Suprapubic skin (tissue), 4 donors: ENCODE results near the gene HIVEP3. TPM values are rescaled to one million over a fixed set of nuclear protein-coding genes. Genes with fewer than 3 reads are reported as not detected.

ENCODE experiments used
- DNase-seq, 2 donors: peaks; one replicate each; pipeline ENCODE4 v3.0.0-alpha.2; 2019; ENCODE audit warnings: low spot score in 2 of 2
- H3K27ac ChIP-seq: fragments of 200-600 bp; sonication (generic); one replicate; pipeline ENCODE4 v1.5.1; 2019
- H3K27me3 ChIP-seq: fragments of 200-600 bp; sonication (generic); one replicate; pipeline ENCODE4 v1.5.1; 2019
- H3K36me3 ChIP-seq: fragments of 200-600 bp; sonication (generic); one replicate; pipeline ENCODE4 v1.5.1; 2019
- H3K4me1 ChIP-seq: fragments of 200-600 bp; sonication (generic); one replicate; pipeline ENCODE4 v1.5.1; 2019
- H3K4me3 ChIP-seq: fragments of 200-600 bp; sonication (generic); one replicate; pipeline ENCODE4 v1.5.1; 2019; ENCODE audit warnings: mild to moderate bottlenecking
- H3K9me3 ChIP-seq: fragments of 200-600 bp; sonication (generic); one replicate; pipeline ENCODE4 v1.5.1; 2019
- EP300 ChIP-seq: sonication (generic); formaldehyde crosslinking; IDR thresholded peaks from one replicate; pipeline ENCODE4 v1.6.1; 2017; ENCODE audit warnings: antibody characterized with exemption
- POLR2A ChIP-seq, 2 donors: fragments of 450-650 bp; IDR thresholded peaks; one replicate each; pipeline ENCODE4 v1.6.1; 2017; ENCODE audit warnings: antibody characterized with exemption in 2 of 2, mild to moderate bottlenecking in 2 of 2, moderate library complexity in 2 of 2
- POLR2AphosphoS5 ChIP-seq, 3 donors: sonication (generic); formaldehyde crosslinking; IDR thresholded peaks; one replicate each; pipeline ENCODE4 v1.6.1; 2017; ENCODE audit warnings: antibody characterized with exemption in 3 of 3
- WGBS: methylation state at CpG from one replicate; pipeline ENCODE4 v1.1.5; 2018; 5-methylcytosine and 5-hydroxymethylcytosine counted together
- total RNA-seq, 4 donors: library from RNA; depleted of rRNA; stranded (reverse); fragments of >200 nt; gene quantifications; one replicate each; pipeline ENCODE4 v1.1.0, GENCODE V29; 2016
- TF ChIP-seq, protein P1 (sequence below), 2 donors: fragments of 200-600 bp in 1 of 2; fragments of 450-650 bp in 1 of 2; sonication (generic) in 1 of 2; IDR thresholded peaks; one replicate each; pipeline ENCODE4 v1.5.1; 2016 to 2019; ENCODE audit warnings: antibody characterized with exemption in 2 of 2, mild to moderate bottlenecking in 1 of 2, moderate library complexity in 1 of 2

HIVEP3 gene
- total RNA-seq, 4 donors from 2014 or later = 11.3 to 23.9 (median 18.3) TPM

GRCh38 chr1:41495210-41495948 lies 423.3 kb downstream of the HIVEP3 start:
- Histone ChIP-seq H3K27ac (peak overlapping the region; percentile 39), H3K9me3 (no peaks in the 10 kb centered on the region), H3K36me3 (no peaks in the 10 kb centered on the region), H3K4me1 (peaks cover 52% of the 10 kb centered on the region), H3K27me3 (no peaks in the 10 kb centered on the region), H3K4me3 (peak overlapping the region; percentile 36)
- 71% methylated on average over 9 of the region's 19 CpGs for WGBS
- no peak for DNase-seq
- TF ChIP-seq, protein P1, sequence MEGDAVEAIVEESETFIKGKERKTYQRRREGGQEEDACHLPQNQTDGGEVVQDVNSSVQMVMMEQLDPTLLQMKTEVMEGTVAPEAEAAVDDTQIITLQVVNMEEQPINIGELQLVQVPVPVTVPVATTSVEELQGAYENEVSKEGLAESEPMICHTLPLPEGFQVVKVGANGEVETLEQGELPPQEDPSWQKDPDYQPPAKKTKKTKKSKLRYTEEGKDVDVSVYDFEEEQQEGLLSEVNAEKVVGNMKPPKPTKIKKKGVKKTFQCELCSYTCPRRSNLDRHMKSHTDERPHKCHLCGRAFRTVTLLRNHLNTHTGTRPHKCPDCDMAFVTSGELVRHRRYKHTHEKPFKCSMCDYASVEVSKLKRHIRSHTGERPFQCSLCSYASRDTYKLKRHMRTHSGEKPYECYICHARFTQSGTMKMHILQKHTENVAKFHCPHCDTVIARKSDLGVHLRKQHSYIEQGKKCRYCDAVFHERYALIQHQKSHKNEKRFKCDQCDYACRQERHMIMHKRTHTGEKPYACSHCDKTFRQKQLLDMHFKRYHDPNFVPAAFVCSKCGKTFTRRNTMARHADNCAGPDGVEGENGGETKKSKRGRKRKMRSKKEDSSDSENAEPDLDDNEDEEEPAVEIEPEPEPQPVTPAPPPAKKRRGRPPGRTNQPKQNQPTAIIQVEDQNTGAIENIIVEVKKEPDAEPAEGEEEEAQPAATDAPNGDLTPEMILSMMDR (IDR thresholded peaks at IDR 0.05) = peak in 1 of 2 donors; percentile 18
- no peak for TF ChIP-seq POLR2AphosphoS5 (IDR thresholded peaks at IDR 0.05)

DNA sequence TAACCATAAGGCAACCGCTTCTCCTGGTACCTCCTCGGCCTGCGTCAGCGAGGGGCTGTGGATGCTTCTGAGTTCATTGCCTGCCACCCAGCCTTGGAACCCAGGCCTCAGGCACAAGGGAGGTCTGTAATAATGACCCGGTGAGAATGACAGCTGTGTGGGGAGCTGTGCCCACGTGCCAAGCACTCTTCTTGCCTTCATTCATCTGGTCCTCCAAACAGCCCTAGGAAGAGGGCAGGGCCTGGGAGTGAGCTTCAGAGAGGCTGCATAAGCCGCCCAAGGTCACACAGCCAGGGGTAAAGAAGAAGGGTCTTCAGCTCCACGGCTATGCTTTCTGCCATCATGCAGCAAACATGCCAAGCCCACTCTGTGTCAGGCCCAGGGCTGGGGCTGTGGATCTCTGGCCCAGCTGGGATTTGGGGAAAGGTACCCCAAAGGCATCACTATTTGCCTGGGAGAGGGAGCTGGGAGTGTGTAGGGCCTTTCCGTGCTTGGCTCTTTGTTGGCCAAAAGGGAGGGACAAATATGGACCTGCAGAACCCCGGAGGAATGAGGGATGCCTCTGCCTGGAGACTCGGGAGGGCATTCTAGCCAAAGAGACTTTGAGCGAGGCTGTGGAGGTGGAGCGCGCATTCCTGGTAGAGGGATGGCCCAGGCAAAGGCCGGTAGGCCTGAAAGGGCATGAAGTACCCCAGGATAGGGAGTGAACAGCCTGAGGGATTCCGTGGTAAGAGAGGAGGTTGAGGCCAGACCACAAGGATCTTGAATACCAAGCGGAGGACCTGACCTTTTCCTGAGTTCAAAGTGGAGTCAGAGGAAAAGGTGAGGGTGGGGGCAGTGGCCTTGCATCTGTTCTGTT lies 424.1 kb downstream of the HIVEP3 start:
- H3K27ac ChIP-seq = no peak overlapping the region
- no peaks in the 10 kb centered on the region for H3K27me3 ChIP-seq
- no peak for DNase-seq
- no peaks in the 10 kb centered on the region for H3K9me3 ChIP-seq
- WGBS = 78% methylated on average over 12 of the region's 17 CpGs
- H3K36me3 ChIP-seq = no peaks in the 10 kb centered on the region
- H3K4me1 ChIP-seq = peaks cover 44% of the 10 kb centered on the region
- TF ChIP-seq EP300 = no peak
- TF ChIP-seq, protein P1 (IDR thresholded peaks at IDR 0.05) = no peak
- no peak for TF ChIP-seq POLR2AphosphoS5 (IDR thresholded peaks at IDR 0.05)
- TF ChIP-seq POLR2A (IDR thresholded peaks at IDR 0.05) = no peak
- H3K4me3 ChIP-seq = no peak overlapping the region

- no peak for DNase-seq
- Histone ChIP-seq H3K27me3 (no peaks in the 10 kb centered on the region), H3K4me1 (peaks cover 36% of the 10 kb centered on the region), H3K4me3 (no peak overlapping the region), H3K9me3 (no peaks in the 10 kb centered on the region), H3K36me3 (no peaks in the 10 kb centered on the region), H3K27ac (no peak overlapping the region)
- TF ChIP-seq POLR2A (IDR thresholded peaks at IDR 0.05) (no peak), POLR2AphosphoS5 (IDR thresholded peaks at IDR 0.05) (no peak)
- WGBS = 96% methylated on average over 8 of the region's 9 CpGs
Measured at GRCh38 chr1:41493626-41494350, 424.9 kb downstream of the HIVEP3 start.

- H3K4me1 ChIP-seq = peaks cover 30% of the 10 kb centered on the region
- H3K36me3 ChIP-seq = no peaks in the 10 kb centered on the region
- TF ChIP-seq EP300 (no peak), POLR2AphosphoS5 (IDR thresholded peaks at IDR 0.05) (no peak), POLR2A (IDR thresholded peaks at IDR 0.05) (no peak)
- TF ChIP-seq, protein P1 (IDR thresholded peaks at IDR 0.05) = no peak
- H3K27me3 ChIP-seq = no peaks in the 10 kb centered on the region
- H3K27ac ChIP-seq = no peak overlapping the region
- 50% methylated on average over 2 of the region's 5 CpGs for WGBS
- H3K4me3 ChIP-seq = no peak overlapping the region
- H3K9me3 ChIP-seq = no peaks in the 10 kb centered on the region
- no peak for DNase-seq
Measured at GRCh38 chr1:41493117-41493536, 425.6 kb downstream of the HIVEP3 start.

DNA sequence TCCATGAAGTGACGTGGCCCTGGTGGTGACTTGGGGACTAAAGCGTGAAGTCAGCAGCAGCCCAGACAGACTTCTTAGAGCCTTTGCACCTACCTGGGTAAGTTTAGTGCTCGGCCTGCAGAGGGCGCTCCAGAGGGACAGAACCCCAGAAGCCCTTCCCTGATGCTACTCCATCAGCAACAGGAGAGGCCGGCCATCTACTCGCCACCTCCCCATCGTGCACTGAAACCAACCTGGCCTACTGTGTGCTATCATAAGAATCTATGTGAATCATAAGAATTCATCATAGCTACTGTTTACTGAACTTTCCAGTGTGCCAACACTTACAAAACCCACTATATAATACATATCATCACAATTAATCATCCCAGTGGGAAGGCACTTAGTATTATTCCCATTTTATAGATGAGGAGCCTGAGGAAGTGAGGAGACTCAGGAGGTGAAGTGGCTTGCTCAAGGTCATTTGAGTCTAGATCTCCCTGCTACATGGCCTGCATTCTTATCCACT lies 426.3 kb downstream of the HIVEP3 start:
- no peak for DNase-seq
- no peaks in the 10 kb centered on the region for H3K36me3 ChIP-seq
- H3K4me1 ChIP-seq = peaks cover 23% of the 10 kb centered on the region
- no peaks in the 10 kb centered on the region for H3K9me3 ChIP-seq
- no peaks in the 10 kb centered on the region for H3K27me3 ChIP-seq
- WGBS = 71% methylated on average over 6 of the region's 7 CpGs
- no peak overlapping the region for H3K4me3 ChIP-seq
- TF ChIP-seq EP300 (no peak), POLR2AphosphoS5 (IDR thresholded peaks at IDR 0.05) (no peak), POLR2A (IDR thresholded peaks at IDR 0.05) (no peak)
- TF ChIP-seq, protein P1 (IDR thresholded peaks at IDR 0.05) = peak in 1 of 2 donors; percentile 46
- no peak overlapping the region for H3K27ac ChIP-seq
